Measurements from ENCODE around the gene SCMH1. TPM values are rescaled to one million over a fixed set of nuclear protein-coding genes. Genes with fewer than 3 reads are reported as not detected.

The SCMH1 gene
- total RNA-seq, 1 experiment from 2014 or later = 28.0 TPM

- no peaks in the 10 kb centered on the region for H3K36me3 ChIP-seq (ENCODE audit: control insufficient read depth in 1 of 2, insufficient read depth in 2 of 2, low read length in 2 of 2)
- POLR2A ChIA-PET = no interaction called here
- intact Hi-C loops (cut with micrococcal nuclease) = no loop called here
These were observed 4.5 kb upstream of the SCMH1 start for GRCh38 chr1:41246568-41246967.

More at GRCh38 chr1:41246568-41246967, 4.5 kb upstream of the SCMH1 start:
- H3K9ac ChIP-seq (ENCODE audit: low read length) = no peak overlapping the region
- H3K4me2 ChIP-seq (ENCODE audit: low read length) = no peak overlapping the region
- TF ChIP-seq EZH2 (IDR thresholded peaks at IDR 0.05) (no peak), CEBPB (IDR thresholded peaks at IDR 0.05; ENCODE audit: low read depth) (no peak), CBX3 (IDR thresholded peaks at IDR 0.05; ENCODE audit: low read depth) (no peak), RAD21 (IDR thresholded peaks at IDR 0.05; ENCODE audit: low read depth) (no peak), ZBTB33 (IDR thresholded peaks at IDR 0.05; ENCODE audit: extremely low read depth, insufficient replicate concordance, low read length) (no peak), ZFX (IDR thresholded peaks at IDR 0.05) (no peak), JUND (IDR thresholded peaks at IDR 0.05) (no peak), REST (IDR thresholded peaks at IDR 0.05; ENCODE audit: low read depth) (no peak), ATF3 (IDR thresholded peaks at IDR 0.05) (no peak), SRF (IDR thresholded peaks at IDR 0.05; ENCODE audit: low read depth) (no peak), ELF1 (IDR thresholded peaks at IDR 0.05; ENCODE audit: borderline replicate concordance, low read depth) (no peak), POLR2A (IDR thresholded peaks at IDR 0.05; ENCODE audit: borderline replicate concordance, extremely low read depth, insufficient read depth, insufficient read length) (no peak), SIN3A (IDR thresholded peaks at IDR 0.05; ENCODE audit: low read depth) (no peak), SP1 (IDR thresholded peaks at IDR 0.05; ENCODE audit: low read depth) (no peak), ZNF274 (IDR thresholded peaks at IDR 0.05; ENCODE audit: low read depth, low read length) (no peak)
- no peaks in the 10 kb centered on the region for H3K27me3 ChIP-seq (ENCODE audit: insufficient read depth, low read length)
- DNase-seq (ENCODE audit: low read depth, low spot score) = no peak
- CTCF ChIA-PET = no interaction called here
- H3K79me2 ChIP-seq (ENCODE audit: insufficient read depth, low read length) = no peaks in the 10 kb centered on the region
- no peak for ATAC-seq
- no peak overlapping the region for H2AFZ ChIP-seq (ENCODE audit: low read depth, low read length, poor library complexity, severe bottlenecking)
- RAD21 ChIA-PET (ENCODE audit: low non-redundant PET in 1 of 2, low total read pairs in 2 of 2, uncharacterized antibody in 2 of 2, unreplicated experiment in 2 of 2) = no interaction called here
- H3K4me3 ChIP-seq (replicated peaks in 1 of 2; ENCODE audit: low read depth in 1 of 2, low read length in 2 of 2) = no peak overlapping the region
- no peaks in the 10 kb centered on the region for H4K20me1 ChIP-seq (ENCODE audit: insufficient read depth)
- no TSS peak for BruUV-seq (replicated peaks)
- H3K9me2 ChIP-seq (ENCODE audit: insufficient read depth) = no peaks in the 10 kb centered on the region
- no peak overlapping the region for H3K27ac ChIP-seq (ENCODE audit: low read depth, low read length)
- H3K4me1 ChIP-seq (ENCODE audit: control insufficient read depth in 1 of 2, insufficient read depth in 2 of 2, low read length in 2 of 2) = peaks cover 12 to 15% of the 10 kb centered on the region in 2 experiments
- no peaks in the 10 kb centered on the region for H3K9me3 ChIP-seq (ENCODE audit: control insufficient read depth in 1 of 2, insufficient read depth in 1 of 2, low read depth in 1 of 2, low read length in 2 of 2)
